ACC112 (cell line): ENCODE measurements around the gene CYP1A1.
"Not testable (repeated sequence)": the region's sequence is repeated elsewhere in the genome, so short reads cannot be mapped to it uniquely, and the experiment has no call there.

ENCODE experiments used
- H2AFZ ChIP-seq: fragments of 200-600 bp; sonication (generic); one replicate; pipeline ENCODE4 v1.6.0; 2017; ENCODE audit warnings: antibody characterized with exemption, low read length; ENCODE audit not compliant: unreplicated experiment
- H3K27ac ChIP-seq: fragments of 200-600 bp; sonication (generic); 2 replicates; pipeline ENCODE4 v1.5.1; 2014; ENCODE audit warnings: low read depth, mild to moderate bottlenecking, antibody characterized with exemption, low read length, moderate library complexity
- H3K27me3 ChIP-seq: fragments of 200-600 bp; sonication (generic); 2 replicates; pipeline ENCODE4 v1.6.1; 2014; ENCODE audit warnings: mild to moderate bottlenecking, antibody characterized with exemption, low read length, moderate library complexity, mixed read lengths; ENCODE audit not compliant: insufficient read depth
- H3K36me3 ChIP-seq: fragments of 200-600 bp; sonication (generic); 2 replicates; pipeline ENCODE4 v1.6.1; 2016; ENCODE audit warnings: mild to moderate bottlenecking, antibody characterized with exemption, low read length, moderate library complexity, mixed read lengths; ENCODE audit not compliant: insufficient read depth
- H3K4me1 ChIP-seq: fragments of 200-600 bp; sonication (generic); one replicate; pipeline ENCODE4 v1.6.1; 2016; ENCODE audit warnings: low read length, mixed read lengths; ENCODE audit not compliant: insufficient read depth, unreplicated experiment, control insufficient read depth
- H3K4me3 ChIP-seq: fragments of 200-600 bp; sonication (generic); 2 replicates; pipeline ENCODE4 v1.5.1; 2014; ENCODE audit warnings: mild to moderate bottlenecking, low read depth, low read length
- H3K79me2 ChIP-seq: fragments of 200-600 bp; sonication (generic); one replicate; pipeline ENCODE4 v1.6.0; 2016; ENCODE audit warnings: low read length; ENCODE audit not compliant: control insufficient read depth, unreplicated experiment, insufficient read depth

The CYP1A1 gene

GRCh38 chr15:74762791-74763150 is 37.4 kb upstream of the CYP1A1 start:
- no peak overlapping the region for H3K4me3 ChIP-seq
- H3K79me2 ChIP-seq: no peaks in the 10 kb centered on the region
- no peaks in the 10 kb centered on the region for H3K27me3 ChIP-seq
- no peak overlapping the region for H2AFZ ChIP-seq
- H3K27ac ChIP-seq: no peak overlapping the region
- H3K4me1 ChIP-seq: no peaks in the 10 kb centered on the region
- H3K36me3 ChIP-seq: no peaks in the 10 kb centered on the region

DNA sequence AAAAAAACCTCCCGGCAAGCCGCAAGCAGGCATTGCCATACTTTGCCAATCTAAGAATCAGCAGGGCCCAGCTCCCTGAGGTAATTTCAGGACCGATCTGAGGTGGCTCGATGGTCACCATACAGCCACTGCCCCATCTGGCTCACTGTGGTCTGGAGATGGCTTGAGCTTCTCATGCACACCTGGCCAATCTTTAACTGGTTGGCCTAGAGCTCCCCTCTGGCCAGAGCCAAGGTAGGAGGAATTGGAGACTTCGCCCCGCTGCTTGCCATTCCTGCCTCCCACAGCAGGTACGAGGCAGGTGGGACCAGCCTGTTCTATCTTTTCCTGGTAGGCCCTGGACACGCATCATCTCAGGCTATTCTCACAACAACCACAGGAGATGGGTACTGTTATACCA is 33.4 kb upstream of the CYP1A1 start:
- H3K27me3 ChIP-seq: no peaks in the 10 kb centered on the region
- H3K79me2 ChIP-seq: no peaks in the 10 kb centered on the region
- no peaks in the 10 kb centered on the region for H3K4me1 ChIP-seq
- no peaks in the 10 kb centered on the region for H3K36me3 ChIP-seq
- no peak overlapping the region for H2AFZ ChIP-seq
- H3K4me3 ChIP-seq: no peak overlapping the region
- H3K27ac ChIP-seq: no peak overlapping the region

GRCh38 chr15:74754593-74755215 is 29.4 kb upstream of the CYP1A1 start:
- H3K27me3 ChIP-seq: no peaks in the 10 kb centered on the region
- no peaks in the 10 kb centered on the region for H3K36me3 ChIP-seq
- H3K27ac ChIP-seq: no peak overlapping the region
- H2AFZ ChIP-seq: no peak overlapping the region
- H3K4me3 ChIP-seq: no peak overlapping the region
- H3K79me2 ChIP-seq: no peaks in the 10 kb centered on the region
- no peaks in the 10 kb centered on the region for H3K4me1 ChIP-seq

DNA sequence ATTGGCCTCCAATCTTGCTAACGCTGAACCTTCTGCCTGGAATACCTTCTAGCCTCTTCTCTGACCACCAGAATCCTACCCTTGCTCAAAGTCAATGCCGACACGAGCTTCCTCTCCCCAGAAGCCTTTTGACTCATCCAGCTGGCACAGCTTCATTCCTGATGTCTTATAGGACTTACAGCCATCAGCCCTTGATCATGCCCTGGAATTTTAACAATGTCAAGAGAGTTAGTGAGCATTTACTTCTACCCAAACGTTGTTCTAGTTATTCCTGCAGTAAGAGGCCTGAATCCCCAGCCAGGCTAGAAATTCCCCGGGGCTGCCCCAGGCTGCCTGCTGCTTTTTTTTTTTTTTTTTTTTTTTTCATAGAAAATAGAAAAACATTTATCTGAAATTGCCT is 27.2 kb upstream of the CYP1A1 start:
- no peak overlapping the region for H2AFZ ChIP-seq
- no peaks in the 10 kb centered on the region for H3K4me1 ChIP-seq
- H3K79me2 ChIP-seq: no peaks in the 10 kb centered on the region
- no peak overlapping the region for H3K27ac ChIP-seq
- no peaks in the 10 kb centered on the region for H3K27me3 ChIP-seq
- H3K4me3 ChIP-seq: no peak overlapping the region
- H3K36me3 ChIP-seq: no peaks in the 10 kb centered on the region

- no peak overlapping the region for H3K27ac ChIP-seq
- H3K79me2 ChIP-seq: no peaks in the 10 kb centered on the region
- no peak overlapping the region for H3K4me3 ChIP-seq
- H2AFZ ChIP-seq: no peak overlapping the region
- H3K36me3 ChIP-seq: no peaks in the 10 kb centered on the region
- no peaks in the 10 kb centered on the region for H3K4me1 ChIP-seq
- H3K27me3 ChIP-seq: no peaks in the 10 kb centered on the region
Measured at GRCh38 chr15:74752011-74752410, 26.7 kb upstream of the CYP1A1 start.

- Histone ChIP-seq H3K79me2 (no peaks in the 10 kb centered on the region), H3K27me3 (no peaks in the 10 kb centered on the region)
Measured at GRCh38 chr15:74750751-74751150, 25.4 kb upstream of the CYP1A1 start.

GRCh38 chr15:74749832-74750231 is 24.5 kb upstream of the CYP1A1 start:
- Histone ChIP-seq H3K4me1 (no peaks in the 10 kb centered on the region), H3K79me2 (no peaks in the 10 kb centered on the region), H3K4me3 (no peak overlapping the region), H2AFZ (no peak overlapping the region), H3K36me3 (no peaks in the 10 kb centered on the region), H3K27me3 (no peaks in the 10 kb centered on the region), H3K27ac (no peak overlapping the region)

More at GRCh38 chr15:74750751-74751150, 25.4 kb upstream of the CYP1A1 start:
- Histone ChIP-seq H3K4me1 (no peaks in the 10 kb centered on the region), H3K36me3 (no peaks in the 10 kb centered on the region), H2AFZ (no peak overlapping the region), H3K27ac (no peak overlapping the region), H3K4me3 (no peak overlapping the region)

- Histone ChIP-seq H3K36me3 (no peaks in the 10 kb centered on the region), H3K4me3 (no peak within 1 kb of the TSS), H2AFZ (no peak within 1 kb of the TSS), H3K27ac (no peak within 1 kb of the TSS), H3K27me3 (0 out of 2 replicates have a peak, but pooled peaks cover 4% of the 10 kb centered on the region), H3K4me1 (no peaks in the 10 kb centered on the region), H3K79me2 (no peaks in the 10 kb centered on the region)
Measured at GRCh38 chr15:74748322-74748946, 23.1 kb upstream of the CYP1A1 start, which contains the start of gene CYP1A2. Gene CYP1A2, plus strand, starts transcription at chr15:74748845. Its CDS starts 894 bp downstream, at chr15:74749739.

DNA sequence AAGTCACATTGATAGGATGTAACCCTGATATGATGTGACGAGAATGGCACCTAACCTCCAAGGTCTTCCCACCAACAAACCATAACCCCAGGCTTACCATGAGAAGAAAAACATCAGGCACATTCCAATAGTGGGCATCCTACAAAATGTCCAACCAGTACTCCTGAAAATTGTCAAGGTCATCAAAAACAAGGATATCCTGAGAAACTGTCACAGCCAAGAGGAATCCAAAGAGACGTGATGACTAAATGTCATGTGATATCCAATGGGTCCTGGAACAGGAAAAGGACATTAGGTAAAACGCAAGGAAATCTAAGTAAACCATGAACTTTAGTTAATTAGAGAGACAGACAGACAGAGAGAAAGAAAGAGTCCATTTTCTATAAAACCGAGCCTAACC is 21.1 kb upstream of the CYP1A1 start:
- Histone ChIP-seq H3K27ac (no peak overlapping the region), H2AFZ (no peak overlapping the region), H3K36me3 (no peaks in the 10 kb centered on the region), H3K27me3 (peaks cover 13% of the 10 kb centered on the region), H3K4me3 (no peak overlapping the region), H3K4me1 (no peaks in the 10 kb centered on the region), H3K79me2 (no peaks in the 10 kb centered on the region)

GRCh38 chr15:74742422-74742821 is 17.1 kb upstream of the CYP1A1 start:
- Histone ChIP-seq H3K4me3 (no peak overlapping the region), H3K27me3 (peaks cover 20% of the 10 kb centered on the region), H3K4me1 (no peaks in the 10 kb centered on the region), H3K27ac (no peak overlapping the region), H3K79me2 (no peaks in the 10 kb centered on the region), H2AFZ (no peak overlapping the region), H3K36me3 (no peaks in the 10 kb centered on the region)

DNA sequence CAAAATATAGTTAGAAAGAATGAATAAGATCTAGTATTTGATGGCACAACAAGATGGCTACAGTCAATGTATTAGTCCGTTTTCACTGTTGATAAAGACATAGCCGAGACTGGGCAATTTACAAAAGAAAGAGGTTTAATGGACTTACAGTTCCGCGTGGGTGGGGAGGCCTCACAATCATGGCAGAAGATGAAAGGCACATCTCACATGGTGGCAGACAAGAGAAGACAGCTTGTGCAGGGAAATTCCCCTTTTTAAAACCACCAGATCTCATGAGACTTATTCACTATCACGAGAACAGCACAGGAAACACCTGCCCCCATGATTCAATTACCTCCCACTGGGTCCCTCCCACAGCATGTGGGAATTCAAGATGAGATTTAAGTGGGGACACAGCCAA is 12.9 kb upstream of the CYP1A1 start:
- H2AFZ ChIP-seq, H3K4me3 ChIP-seq, H3K4me1 ChIP-seq, H3K36me3 ChIP-seq, H3K79me2 ChIP-seq, H3K27ac ChIP-seq: not testable (repeated sequence)
- peaks cover 41% of the 10 kb centered on the region for H3K27me3 ChIP-seq
